Keratinocyte (primary cell): ENCODE measurements around the gene OR1J1. TPM values are rescaled to one million over a fixed set of nuclear protein-coding genes. Genes with fewer than 3 reads are reported as not detected.

ENCODE experiments used
- DNase-seq: peaks from one replicate; pipeline ENCODE4 v3.0.0-alpha.2; 2011; ENCODE audit warnings: low read depth, missing footprints, low spot score
- FAIRE-seq: peaks from 2 replicates; lab custom pipeline; 2011; peaks lifted over from hg19 to GRCh38; lab: Jason Lieb, UNC
- H2AFZ ChIP-seq: 2 replicates; pipeline ENCODE4 v1.6.0; 2012; ENCODE audit warnings: low read length, control low read depth, inconsistent platforms; ENCODE audit not compliant: control insufficient read depth
- H3K27ac ChIP-seq: 2 replicates; pipeline ENCODE4 v1.5.1; 2011; ENCODE audit warnings: low read length; ENCODE audit not compliant: control insufficient read depth, insufficient read depth
- H3K27me3 ChIP-seq: 3 replicates; pipeline ENCODE4 v1.6.0; 2011; ENCODE audit warnings: low read length; ENCODE audit not compliant: control insufficient read depth, insufficient read depth; ENCODE audit errors: extremely low read depth
- H3K36me3 ChIP-seq, 2 experiments: 2 replicates in 1 of 2; 3 replicates in 1 of 2; pipeline ENCODE4 v1.5.1; 2011; ENCODE audit warnings: low read length in 2 of 2, mild to moderate bottlenecking in 1 of 2; ENCODE audit not compliant: control insufficient read depth in 2 of 2, insufficient read depth in 2 of 2; ENCODE audit errors: extremely low read depth in 1 of 2
- H3K4me1 ChIP-seq: 3 replicates; pipeline ENCODE4 v1.5.1; 2011; ENCODE audit warnings: low read length; ENCODE audit not compliant: control insufficient read depth, insufficient read depth; ENCODE audit errors: extremely low read depth
- H3K4me2 ChIP-seq: 3 replicates; pipeline ENCODE4 v1.6.0; 2011; ENCODE audit warnings: low read depth, low read length; ENCODE audit not compliant: control insufficient read depth, insufficient read depth; ENCODE audit errors: extremely low read depth
- H3K4me3 ChIP-seq, 3 experiments: fragments of 200-600 bp in 1 of 3; sonication (generic) in 1 of 3; 2 replicates in 2 of 3; 3 replicates in 1 of 3; pipeline ENCODE4 v1.5.1; 2011 to 2016; ENCODE audit warnings: low read length in 3 of 3, mild to moderate bottlenecking in 3 of 3, control low read depth in 2 of 3, inconsistent platforms in 1 of 3, low read depth in 1 of 3, mixed read lengths in 1 of 3, mixed run types in 1 of 3, moderate library complexity in 1 of 3; ENCODE audit not compliant: control insufficient read depth in 2 of 3, insufficient read depth in 2 of 3; ENCODE audit errors: extremely low read depth in 1 of 3
- H3K79me2 ChIP-seq: 2 replicates; pipeline ENCODE4 v1.6.0; 2012; ENCODE audit warnings: low read length; ENCODE audit not compliant: control insufficient read depth, insufficient read depth
- H3K9ac ChIP-seq: 3 replicates; pipeline ENCODE4 v1.6.0; 2011; ENCODE audit warnings: low read length; ENCODE audit not compliant: control insufficient read depth, insufficient read depth; ENCODE audit errors: extremely low read depth
- H3K9me1 ChIP-seq: 3 replicates; pipeline ENCODE4 v1.6.0; 2011; ENCODE audit warnings: low read length; ENCODE audit not compliant: control insufficient read depth, insufficient read depth; ENCODE audit errors: extremely low read depth
- H3K9me3 ChIP-seq: 2 replicates; pipeline ENCODE4 v1.5.1; 2012; ENCODE audit warnings: low read depth, low read length; ENCODE audit not compliant: control insufficient read depth
- H4K20me1 ChIP-seq: 3 replicates; pipeline ENCODE4 v1.6.0; 2011; ENCODE audit warnings: low read length; ENCODE audit not compliant: control insufficient read depth, insufficient read depth; ENCODE audit errors: extremely low read depth
- EZH2 ChIP-seq: IDR thresholded peaks from one replicate; pipeline ENCODE4 v1.6.1; 2012; ENCODE audit warnings: inconsistent platforms, mild to moderate bottlenecking, low read length, moderate library complexity
- dilution Hi-C: fragments of 300-500 bp; cut with MboI; formaldehyde crosslinking; loops from one replicate; pipeline ENCODE4 v1.7.0; 2020; ENCODE audit warnings: low sequenced_read_pairs; ENCODE audit not compliant: extremely low pct_ligation_motif_present
- polyA plus RNA-seq, 5 experiments: library from polyadenylated mRNA; depleted of rRNA in 3 of 5; stranded (reverse) in 3 of 5; stranded (forward) in 1 of 5; unstranded in 1 of 5; fragments of >200 nt; gene quantifications; 1 replicate in 1 of 5; 2 replicates in 3 of 5; 3 replicates in 1 of 5; pipeline versions ENCODE4 v1.2.1 to v1.2.3, GENCODE V29; 2011 to 2012; ENCODE audit warnings: missing spikeins in 2 of 5, low read depth in 1 of 5, low replicate concordance in 1 of 5
- TF ChIP-seq, protein P1 (sequence below), 3 experiments: IDR thresholded peaks in 1 of 3; conservative IDR thresholded peaks in 1 of 3; optimal IDR thresholded peaks in 1 of 3; 2 replicates in 2 of 3; 3 replicates in 1 of 3; pipeline versions ENCODE3 to v1.5.1; 2011; ENCODE audit warnings: low read length in 3 of 3, mild to moderate bottlenecking in 3 of 3, moderate library complexity in 2 of 3, control low read depth in 1 of 3, inconsistent platforms in 1 of 3; ENCODE audit not compliant: insufficient read depth in 2 of 3; ENCODE audit errors: extremely low read depth in 1 of 3

The OR1J1 gene
- polyA plus RNA-seq, 1 donor (not counting 4 experiments of a cell fraction or from before 2014, with no cell fraction given), result not detected

DNA sequence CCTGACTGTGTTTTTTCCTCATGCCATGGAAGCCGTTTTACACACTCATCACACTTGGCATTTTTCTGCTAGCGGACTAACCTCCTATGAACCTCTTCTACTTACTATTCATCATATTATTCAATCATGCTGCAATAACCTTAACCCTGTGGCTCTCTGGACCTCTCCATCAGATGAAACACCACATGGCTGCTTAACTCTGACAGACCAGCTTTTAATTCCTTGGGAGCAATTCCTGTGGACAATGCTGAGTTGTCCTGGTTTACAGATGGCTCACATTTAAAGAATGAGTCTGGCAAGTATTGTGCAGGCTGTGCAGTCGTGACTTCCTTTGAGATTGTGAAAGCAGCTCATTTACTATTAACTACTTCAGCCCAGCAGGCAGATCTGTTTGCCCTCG is 9.0 kb downstream of the OR1J1 start:
- FAIRE-seq, result no peak
- Histone ChIP-seq H4K20me1 (no peaks in the 10 kb centered on the region), H3K27ac (no peak overlapping the region), H3K36me3 (no peaks in the 10 kb centered on the region), H3K4me2 (no peak overlapping the region), H3K27me3 (no peaks in the 10 kb centered on the region), H3K79me2 (no peaks in the 10 kb centered on the region), H2AFZ (no peak overlapping the region), H3K4me1 (peaks cover 3% of the 10 kb centered on the region), H3K9me1 (no peaks in the 10 kb centered on the region), H3K4me3 (no peak overlapping the region), H3K9me3 (no peaks in the 10 kb centered on the region), H3K9ac (no peak overlapping the region)
- dilution Hi-C loops, result loop anchor here (25.0 kb wide), 1 partner anchor 344 kb away; the partner anchor contains the start of gene OR1K1
- TF ChIP-seq, protein P1, sequence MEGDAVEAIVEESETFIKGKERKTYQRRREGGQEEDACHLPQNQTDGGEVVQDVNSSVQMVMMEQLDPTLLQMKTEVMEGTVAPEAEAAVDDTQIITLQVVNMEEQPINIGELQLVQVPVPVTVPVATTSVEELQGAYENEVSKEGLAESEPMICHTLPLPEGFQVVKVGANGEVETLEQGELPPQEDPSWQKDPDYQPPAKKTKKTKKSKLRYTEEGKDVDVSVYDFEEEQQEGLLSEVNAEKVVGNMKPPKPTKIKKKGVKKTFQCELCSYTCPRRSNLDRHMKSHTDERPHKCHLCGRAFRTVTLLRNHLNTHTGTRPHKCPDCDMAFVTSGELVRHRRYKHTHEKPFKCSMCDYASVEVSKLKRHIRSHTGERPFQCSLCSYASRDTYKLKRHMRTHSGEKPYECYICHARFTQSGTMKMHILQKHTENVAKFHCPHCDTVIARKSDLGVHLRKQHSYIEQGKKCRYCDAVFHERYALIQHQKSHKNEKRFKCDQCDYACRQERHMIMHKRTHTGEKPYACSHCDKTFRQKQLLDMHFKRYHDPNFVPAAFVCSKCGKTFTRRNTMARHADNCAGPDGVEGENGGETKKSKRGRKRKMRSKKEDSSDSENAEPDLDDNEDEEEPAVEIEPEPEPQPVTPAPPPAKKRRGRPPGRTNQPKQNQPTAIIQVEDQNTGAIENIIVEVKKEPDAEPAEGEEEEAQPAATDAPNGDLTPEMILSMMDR (optimal IDR thresholded peaks at IDR 0.05 in 1 of 3, IDR thresholded peaks at IDR 0.05 in 1 of 3, conservative IDR thresholded peaks at IDR 0.05 in 1 of 3; ENCODE audit: extremely low read depth in 1 of 3, insufficient read depth in 2 of 3, low read length in 3 of 3), result no peak
- no peak for TF ChIP-seq EZH2
- DNase-seq, result no peak

DNA sequence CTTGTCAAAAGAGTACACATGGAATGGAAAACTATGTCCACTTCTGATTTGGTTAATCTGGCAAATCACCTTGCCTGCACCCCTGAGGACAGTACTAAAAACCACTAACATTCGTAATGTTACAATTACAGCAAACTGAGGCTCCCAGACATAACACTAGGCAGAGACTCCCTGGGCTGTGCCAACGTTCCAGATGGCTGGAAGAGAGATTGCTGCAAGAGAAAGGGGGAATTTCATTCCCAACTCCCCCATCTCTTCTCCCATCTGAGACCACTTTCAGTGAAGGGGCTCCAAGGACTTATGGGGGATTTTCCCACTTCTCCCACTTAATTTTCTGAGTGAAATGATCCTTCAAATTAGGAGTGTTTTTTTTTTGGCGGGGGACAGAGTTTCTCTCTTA is 11.3 kb downstream of the OR1J1 start:
- TF ChIP-seq EZH2, result no peak
- TF ChIP-seq, protein P1 (optimal IDR thresholded peaks at IDR 0.05 in 1 of 3, IDR thresholded peaks at IDR 0.05 in 1 of 3, conservative IDR thresholded peaks at IDR 0.05 in 1 of 3; ENCODE audit: extremely low read depth in 1 of 3, insufficient read depth in 2 of 3, low read length in 3 of 3), result no peak
- H3K27ac ChIP-seq, result no peak overlapping the region
- no peak for DNase-seq
- H3K36me3 ChIP-seq, result no peaks in the 10 kb centered on the region
- H3K27me3 ChIP-seq, result no peaks in the 10 kb centered on the region
- dilution Hi-C loops, result loop anchor here (25.0 kb wide), 1 partner anchor 346 kb away; the partner anchor contains the start of gene OR1K1
- H3K4me1 ChIP-seq, result peaks cover 3% of the 10 kb centered on the region
- no peak for FAIRE-seq
- H3K9me3 ChIP-seq, result no peaks in the 10 kb centered on the region
- H3K9ac ChIP-seq, result no peak overlapping the region
- H3K9me1 ChIP-seq, result no peaks in the 10 kb centered on the region
- no peak overlapping the region for H3K4me3 ChIP-seq
- no peak overlapping the region for H3K4me2 ChIP-seq
- H4K20me1 ChIP-seq, result no peaks in the 10 kb centered on the region
- H2AFZ ChIP-seq, result no peak overlapping the region
- H3K79me2 ChIP-seq, result no peaks in the 10 kb centered on the region
